Stimulated activated CD4-positive, alpha-beta T cell treated with anti-CD3 and anti-CD28 coated beads, TNF-alpha, amount 100 ng/mL, for 1 hour (primary cell): ENCODE measurements around the gene CTBP2.
A peak's percentile ranks its signal among the peaks of the same experiment; 100 is the strongest.

Source experiments
- DNase-seq, 3 donors: peaks; one replicate each; pipeline ENCODE4 v3.0.0-alpha.2; 2020; ENCODE audit warnings: low read depth in 3 of 3, low spot score in 1 of 3

Gene CTBP2

DNA sequence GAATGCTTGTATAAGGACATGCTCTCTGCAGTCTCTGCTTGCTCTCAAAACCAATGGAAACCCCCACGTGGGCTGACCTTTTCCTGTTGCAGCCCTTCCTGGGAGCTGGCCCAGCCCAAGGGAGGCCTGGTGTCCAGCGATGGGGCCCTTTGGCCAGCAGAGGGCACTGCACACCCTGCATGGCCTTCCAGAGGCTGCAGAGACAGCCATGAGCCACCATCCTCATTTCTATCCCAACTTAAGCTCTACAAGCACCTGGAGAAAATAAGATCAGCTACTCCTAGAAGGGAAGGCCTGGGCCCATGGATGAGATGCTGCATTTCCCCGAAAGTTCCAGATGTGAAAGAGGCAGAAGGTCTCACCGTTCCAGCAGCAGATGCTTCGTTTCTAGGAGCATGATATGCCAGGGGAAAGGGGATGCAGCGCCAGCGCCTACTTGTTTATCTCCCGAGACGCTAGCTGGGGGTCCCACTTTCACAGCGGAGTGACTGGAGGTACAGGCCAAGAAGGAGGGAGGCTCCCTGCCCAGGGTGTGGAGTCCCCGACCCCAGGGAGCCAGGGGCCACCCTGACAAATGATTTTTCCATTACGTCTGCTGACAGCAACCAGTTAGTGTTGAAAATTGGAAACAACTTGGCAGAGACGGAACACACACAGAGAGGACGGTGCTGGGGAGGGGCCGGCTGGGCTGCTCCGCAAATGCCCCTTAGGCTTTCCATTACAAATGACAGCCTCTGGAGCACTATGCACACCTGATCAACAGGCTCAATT is 112.1 kb downstream of the CTBP2 start:
- DNase-seq = peak in 2 of 3 donors; percentile 5 to 37

DNA sequence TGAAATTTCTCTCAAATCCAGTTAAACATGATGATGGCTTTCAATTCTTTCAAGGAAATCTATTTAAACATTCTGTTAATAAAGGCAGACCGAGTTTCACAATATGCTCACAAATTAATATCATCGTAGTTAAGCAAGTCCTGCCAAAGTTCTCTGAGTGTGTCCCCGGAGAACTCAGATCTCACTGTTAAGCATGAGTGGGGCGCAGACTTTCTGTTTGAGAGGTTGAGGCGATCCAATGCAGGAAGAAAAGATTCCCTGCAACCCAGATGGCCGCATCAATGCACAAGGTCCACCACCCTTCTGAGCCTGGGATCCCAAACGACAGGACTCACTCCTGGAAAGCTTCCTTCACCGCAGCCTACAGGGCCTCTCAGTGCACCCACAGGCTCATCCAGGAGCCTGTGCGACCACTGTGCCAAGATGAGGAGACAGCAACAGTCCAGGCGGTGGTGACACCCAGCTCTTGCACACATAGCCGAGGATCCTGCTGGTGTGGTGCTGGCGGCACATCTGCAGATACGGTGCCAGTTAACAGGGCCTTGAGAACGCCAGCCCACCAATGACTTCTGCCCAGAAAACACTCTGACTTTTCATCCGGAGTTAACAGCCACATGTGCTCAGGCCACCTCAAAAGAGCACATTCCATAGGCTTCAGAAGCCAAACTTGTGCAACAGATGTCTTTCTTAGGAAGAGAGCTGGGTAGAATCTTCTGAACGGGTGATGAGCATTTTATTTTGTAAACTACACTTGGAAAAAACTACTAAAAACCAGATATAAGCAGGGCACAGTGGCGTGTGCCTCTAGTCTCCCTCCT is 116.3 kb downstream of the CTBP2 start:
- DNase-seq = no peak

- DNase-seq = no peak
These were observed 118.4 kb downstream of the CTBP2 start for GRCh38 chr10:125041856-125042506.

GRCh38 chr10:125039354-125039769 is 121.0 kb downstream of the CTBP2 start:
- DNase-seq = no peak

- DNase-seq = no peak
These were observed 121.7 kb downstream of the CTBP2 start for GRCh38 chr10:125038637-125039036.

GRCh38 chr10:125037145-125037877 is 123.1 kb downstream of the CTBP2 start:
- no peak for DNase-seq

DNA sequence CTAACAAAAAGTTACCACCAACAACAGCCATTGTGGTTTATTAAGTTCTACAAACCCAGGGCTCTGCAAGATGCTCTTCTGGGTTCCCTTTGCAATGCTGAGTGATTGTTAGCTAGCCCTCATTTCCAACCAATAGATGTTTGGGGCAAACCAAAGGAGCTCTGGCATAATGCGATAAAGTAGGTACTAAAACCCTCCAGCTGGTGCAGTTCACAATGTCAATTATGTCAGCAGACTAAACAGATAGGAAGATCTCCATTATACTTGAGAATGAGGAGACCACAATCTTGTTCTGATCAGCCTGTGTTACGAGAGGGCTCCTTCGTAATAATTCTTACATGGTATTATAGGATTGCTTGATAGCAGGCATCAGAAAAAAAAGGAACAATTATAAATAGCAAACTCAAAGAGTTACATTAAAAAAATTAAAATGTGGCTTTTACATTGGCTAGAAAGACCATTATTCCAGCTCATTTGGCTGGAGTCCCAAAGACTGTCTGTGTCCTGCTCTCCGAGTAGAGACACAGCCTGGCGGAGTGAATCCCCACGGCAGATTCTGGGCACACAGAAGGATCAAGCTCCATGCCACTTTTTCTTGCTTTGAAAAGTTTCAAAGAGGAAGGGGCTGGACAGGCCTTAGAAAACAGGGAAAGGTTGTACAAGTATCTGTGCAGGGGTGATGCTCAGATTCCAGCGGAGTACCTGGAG is 124.6 kb downstream of the CTBP2 start:
- DNase-seq = no peak

DNA sequence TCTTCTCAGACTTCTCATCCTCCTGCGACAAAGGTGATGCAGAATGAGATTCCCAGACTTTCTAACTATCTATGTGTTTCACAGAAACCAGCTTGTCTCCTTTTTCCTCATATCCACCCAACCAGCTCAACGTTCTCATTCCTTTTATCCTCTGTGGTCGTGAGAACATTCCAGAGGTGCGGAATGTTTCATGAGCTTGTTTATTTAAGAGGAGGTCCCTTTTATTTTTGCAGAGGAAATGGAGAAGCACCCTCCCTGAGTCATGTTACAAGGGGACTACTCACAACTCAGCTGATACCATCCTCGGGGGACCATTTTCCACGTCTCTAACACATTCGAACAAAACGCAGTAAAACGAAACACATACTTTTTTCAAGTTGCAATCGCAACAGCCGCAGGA is 125.2 kb downstream of the CTBP2 start:
- DNase-seq = no peak

GRCh38 chr10:125034675-125035074 is 125.7 kb downstream of the CTBP2 start:
- DNase-seq = no peak

DNA sequence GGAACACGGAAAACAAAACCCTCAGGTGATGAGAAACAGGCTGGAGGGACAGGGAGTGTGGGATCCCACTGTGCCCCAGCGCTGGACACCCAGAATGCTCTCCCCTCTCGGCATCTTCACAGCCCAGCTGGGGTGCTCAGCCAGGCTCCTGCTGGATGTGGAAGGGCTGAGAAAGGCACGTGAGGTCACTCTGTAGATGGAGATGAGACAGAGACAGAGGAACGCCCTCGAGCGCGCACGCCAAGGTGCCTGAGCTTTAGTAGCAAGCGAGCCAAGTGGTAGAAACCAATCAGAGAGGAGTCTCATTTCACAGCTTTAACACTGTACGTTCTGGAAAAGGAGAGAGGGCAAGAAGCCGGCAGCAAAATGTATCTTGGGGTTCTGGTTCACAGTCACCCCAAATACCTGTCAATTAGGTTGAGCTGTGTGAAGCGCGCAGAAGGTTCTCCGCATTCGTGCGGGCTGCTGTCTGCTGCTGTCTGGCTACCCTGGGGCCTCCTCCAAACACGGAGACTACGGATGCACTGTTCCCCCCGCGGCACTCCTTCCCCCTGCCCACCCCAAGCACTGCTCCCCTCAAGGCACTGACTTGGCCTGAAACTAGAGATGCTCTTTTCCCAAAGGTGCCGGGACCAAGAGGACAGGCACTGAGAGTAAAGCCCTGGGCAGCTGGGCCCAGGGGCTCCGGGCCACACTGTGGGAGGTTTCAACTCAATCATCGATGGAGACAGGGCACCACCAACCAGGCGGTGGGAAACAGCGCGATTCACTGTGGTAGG is 127.0 kb downstream of the CTBP2 start:
- no peak for DNase-seq

- DNase-seq = no peak
These were observed 127.8 kb downstream of the CTBP2 start for GRCh38 chr10:125032474-125033020.

DNA sequence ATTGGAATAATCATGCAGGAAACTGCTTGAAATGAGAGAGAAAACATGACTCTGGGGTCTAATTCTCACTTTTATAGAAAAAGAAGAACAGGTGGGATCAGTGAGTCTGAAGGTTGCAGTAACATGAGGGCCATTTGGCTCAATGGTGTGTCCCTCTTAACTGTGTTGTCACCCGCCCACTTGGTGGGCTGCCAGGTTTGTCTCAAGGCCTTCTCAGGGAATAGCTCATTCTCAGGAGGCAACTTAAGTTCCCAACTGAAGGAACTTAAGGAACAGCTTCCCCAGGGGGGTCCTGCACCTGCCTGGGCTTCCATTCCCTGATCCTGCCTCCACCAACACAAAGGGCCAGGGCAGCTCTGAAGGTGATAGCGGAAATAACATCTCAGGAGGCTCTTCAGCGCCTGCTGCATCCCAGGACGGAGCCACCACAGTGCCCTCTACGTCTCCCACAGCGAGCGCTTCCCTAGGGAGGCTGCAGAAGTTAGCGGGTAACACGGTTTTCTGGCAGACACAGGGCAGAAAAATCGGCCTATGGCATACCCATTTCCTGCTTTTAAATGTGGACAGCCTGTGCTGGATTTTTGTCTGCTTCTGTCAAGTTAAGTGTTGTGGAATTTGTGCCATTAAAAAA is 129.7 kb downstream of the CTBP2 start:
- no peak for DNase-seq

DNA sequence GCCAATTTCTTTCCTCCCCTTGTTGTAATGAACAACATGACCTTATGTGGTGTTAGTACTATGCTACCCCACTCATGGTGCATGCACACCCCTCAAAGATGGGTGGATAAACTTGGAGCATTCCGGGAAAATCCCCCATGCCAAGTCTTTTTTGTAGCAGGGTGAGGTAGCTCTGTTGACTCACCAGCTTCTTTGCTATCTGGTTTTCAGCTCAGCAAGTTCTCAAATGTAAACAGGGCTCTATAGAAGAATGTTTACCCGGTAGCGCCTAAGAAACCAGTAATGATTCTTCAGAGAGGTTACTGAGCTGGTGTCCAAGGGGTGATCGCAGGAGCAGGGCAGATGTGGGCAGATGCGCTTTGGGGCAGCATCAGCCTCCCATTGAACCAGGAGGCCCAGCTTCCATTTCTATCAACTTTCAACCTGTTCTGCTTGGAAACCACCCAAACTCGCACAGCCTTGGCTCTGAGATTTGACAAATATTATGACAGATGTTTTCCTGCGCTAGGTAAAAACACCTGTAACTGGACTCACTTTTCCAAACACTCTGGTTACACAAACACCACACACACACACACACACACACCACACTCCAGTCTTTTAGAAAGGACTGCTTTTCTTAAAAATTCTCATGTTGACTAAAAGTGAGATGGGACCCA is 130.7 kb downstream of the CTBP2 start:
- DNase-seq = no peak

GRCh38 chr10:125027871-125028869 is 132.2 kb downstream of the CTBP2 start:
- DNase-seq = no peak

GRCh38 chr10:125026974-125027735 is 133.2 kb downstream of the CTBP2 start:
- DNase-seq = no peak
